ENCODE measurements around the gene DYNLRB1. TPM values are rescaled to one million over a fixed set of nuclear protein-coding genes. Genes with fewer than 3 reads are reported as not detected.
A peak's percentile ranks its signal among the peaks of the same experiment; 100 is the strongest.

Gene DYNLRB1
- total and polyA plus RNA-seq, 2 of the 13 experiments (the other 11 are each of a cell fraction or from before 2014, with no cell fraction given) = 140 to 244 TPM

GRCh38 chr20:34538671-34539123, 22.5 kb downstream of the DYNLRB1 start (continued):
- TF ChIP-seq, protein P1, sequence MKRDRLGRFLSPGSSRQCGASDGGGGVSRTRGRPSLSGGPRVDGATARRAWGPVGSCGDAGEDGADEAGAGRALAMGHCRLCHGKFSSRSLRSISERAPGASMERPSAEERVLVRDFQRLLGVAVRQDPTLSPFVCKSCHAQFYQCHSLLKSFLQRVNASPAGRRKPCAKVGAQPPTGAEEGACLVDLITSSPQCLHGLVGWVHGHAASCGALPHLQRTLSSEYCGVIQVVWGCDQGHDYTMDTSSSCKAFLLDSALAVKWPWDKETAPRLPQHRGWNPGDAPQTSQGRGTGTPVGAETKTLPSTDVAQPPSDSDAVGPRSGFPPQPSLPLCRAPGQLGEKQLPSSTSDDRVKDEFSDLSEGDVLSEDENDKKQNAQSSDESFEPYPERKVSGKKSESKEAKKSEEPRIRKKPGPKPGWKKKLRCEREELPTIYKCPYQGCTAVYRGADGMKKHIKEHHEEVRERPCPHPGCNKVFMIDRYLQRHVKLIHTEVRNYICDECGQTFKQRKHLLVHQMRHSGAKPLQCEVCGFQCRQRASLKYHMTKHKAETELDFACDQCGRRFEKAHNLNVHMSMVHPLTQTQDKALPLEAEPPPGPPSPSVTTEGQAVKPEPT (CRISPR knock-in tag; IDR thresholded peaks at IDR 0.05; ENCODE audit: low read depth) = no peak
- no peak for TF ChIP-seq HNRNPL (IDR thresholded peaks at IDR 0.05; ENCODE audit: low read depth, low read length)
- no peak for TF ChIP-seq ZNF549 (CRISPR knock-in tag; IDR thresholded peaks at IDR 0.05)
- no peak for TF ChIP-seq ZNF441 (CRISPR knock-in tag; IDR thresholded peaks at IDR 0.05; ENCODE audit: borderline replicate concordance)
- TF ChIP-seq BATF2 (CRISPR knock-in tag; IDR thresholded peaks at IDR 0.05) = no peak
- no peak for TF ChIP-seq ATF2 (CRISPR knock-in tag; IDR thresholded peaks at IDR 0.05)
- TF ChIP-seq ZNF124 (CRISPR knock-in tag; IDR thresholded peaks at IDR 0.05) = no peak
- TF ChIP-seq, protein P2, sequence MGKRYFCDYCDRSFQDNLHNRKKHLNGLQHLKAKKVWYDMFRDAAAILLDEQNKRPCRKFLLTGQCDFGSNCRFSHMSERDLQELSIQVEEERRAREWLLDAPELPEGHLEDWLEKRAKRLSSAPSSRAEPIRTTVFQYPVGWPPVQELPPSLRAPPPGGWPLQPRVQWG (CRISPR knock-in tag; IDR thresholded peaks at IDR 0.05; ENCODE audit: borderline replicate concordance, low read depth) = no peak
- no peak for TF ChIP-seq ZFY (CRISPR knock-in tag; IDR thresholded peaks at IDR 0.05)
- no peak for TF ChIP-seq U2AF1 (optimal IDR thresholded peaks at IDR 0.05; ENCODE audit: low read depth, low read length)
- TF ChIP-seq KDM5B (CRISPR knock-in tag; IDR thresholded peaks at IDR 0.05; ENCODE audit: borderline replicate concordance) = peak; percentile 47; the same call in 1 of the 2 replicates
- no peak for TF ChIP-seq KLF13 (CRISPR knock-in tag; IDR thresholded peaks at IDR 0.05)
- no peak for TF ChIP-seq CHCHD3 (CRISPR knock-in tag; IDR thresholded peaks at IDR 0.05)
- TF ChIP-seq BHLHE40 (IDR thresholded peaks at IDR 0.05; ENCODE audit: low read length) = peak; percentile 28; the same call in 1 of the 2 replicates
- no peak for TF ChIP-seq ZNF841 (CRISPR knock-in tag; IDR thresholded peaks at IDR 0.05; ENCODE audit: borderline replicate concordance)
- TF ChIP-seq ZC3H13 (CRISPR knock-in tag; IDR thresholded peaks at IDR 0.05) = no peak
- TF ChIP-seq MED1 (CRISPR knock-in tag; IDR thresholded peaks at IDR 0.05) = no peak; the same call in 1 of the 2 replicates
- no peak for TF ChIP-seq ZNF343 (CRISPR knock-in tag; IDR thresholded peaks at IDR 0.05)
- no peak for TF ChIP-seq PRMT3 (CRISPR knock-in tag; IDR thresholded peaks at IDR 0.05; ENCODE audit: borderline replicate concordance, low read depth)
- no peak for TF ChIP-seq TCF7 (IDR thresholded peaks at IDR 0.05; ENCODE audit: low read depth)
- no peak; the same call in 1 of the 2 replicates for TF ChIP-seq ZMYM4 (CRISPR knock-in tag; IDR thresholded peaks at IDR 0.05)
- TF ChIP-seq KDM1A (CRISPR knock-in tag; IDR thresholded peaks at IDR 0.05) = no peak
- TF ChIP-seq CBX2 (IDR thresholded peaks at IDR 0.05; ENCODE audit: low read depth, low read length) = no peak
- no peak for TF ChIP-seq CBX2 (CRISPR knock-in tag; IDR thresholded peaks at IDR 0.05; ENCODE audit: low read depth)
- TF ChIP-seq, protein P3, sequence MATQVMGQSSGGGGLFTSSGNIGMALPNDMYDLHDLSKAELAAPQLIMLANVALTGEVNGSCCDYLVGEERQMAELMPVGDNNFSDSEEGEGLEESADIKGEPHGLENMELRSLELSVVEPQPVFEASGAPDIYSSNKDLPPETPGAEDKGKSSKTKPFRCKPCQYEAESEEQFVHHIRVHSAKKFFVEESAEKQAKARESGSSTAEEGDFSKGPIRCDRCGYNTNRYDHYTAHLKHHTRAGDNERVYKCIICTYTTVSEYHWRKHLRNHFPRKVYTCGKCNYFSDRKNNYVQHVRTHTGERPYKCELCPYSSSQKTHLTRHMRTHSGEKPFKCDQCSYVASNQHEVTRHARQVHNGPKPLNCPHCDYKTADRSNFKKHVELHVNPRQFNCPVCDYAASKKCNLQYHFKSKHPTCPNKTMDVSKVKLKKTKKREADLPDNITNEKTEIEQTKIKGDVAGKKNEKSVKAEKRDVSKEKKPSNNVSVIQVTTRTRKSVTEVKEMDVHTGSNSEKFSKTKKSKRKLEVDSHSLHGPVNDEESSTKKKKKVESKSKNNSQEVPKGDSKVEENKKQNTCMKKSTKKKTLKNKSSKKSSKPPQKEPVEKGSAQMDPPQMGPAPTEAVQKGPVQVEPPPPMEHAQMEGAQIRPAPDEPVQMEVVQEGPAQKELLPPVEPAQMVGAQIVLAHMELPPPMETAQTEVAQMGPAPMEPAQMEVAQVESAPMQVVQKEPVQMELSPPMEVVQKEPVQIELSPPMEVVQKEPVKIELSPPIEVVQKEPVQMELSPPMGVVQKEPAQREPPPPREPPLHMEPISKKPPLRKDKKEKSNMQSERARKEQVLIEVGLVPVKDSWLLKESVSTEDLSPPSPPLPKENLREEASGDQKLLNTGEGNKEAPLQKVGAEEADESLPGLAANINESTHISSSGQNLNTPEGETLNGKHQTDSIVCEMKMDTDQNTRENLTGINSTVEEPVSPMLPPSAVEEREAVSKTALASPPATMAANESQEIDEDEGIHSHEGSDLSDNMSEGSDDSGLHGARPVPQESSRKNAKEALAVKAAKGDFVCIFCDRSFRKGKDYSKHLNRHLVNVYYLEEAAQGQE (IDR thresholded peaks at IDR 0.05; ENCODE audit: borderline replicate concordance in 1 of 2, low read depth in 1 of 2, low read length in 2 of 2) = no peak

Measured in HepG2 (cell line).